Activated CD4-positive, alpha-beta T cell treated with anti-CD3 and anti-CD28 coated beads, Interleukin-2, amount 50 U/mL, for 4 hours (primary cell): ENCODE measurements around the gene CHRNA7.
A peak's percentile ranks its signal among the peaks of the same experiment; 100 is the strongest.

ENCODE experiments used
- DNase-seq, 2 experiments: peaks; one replicate each; pipeline ENCODE4 v3.0.0-alpha.2; 2020

The CHRNA7 gene

DNA sequence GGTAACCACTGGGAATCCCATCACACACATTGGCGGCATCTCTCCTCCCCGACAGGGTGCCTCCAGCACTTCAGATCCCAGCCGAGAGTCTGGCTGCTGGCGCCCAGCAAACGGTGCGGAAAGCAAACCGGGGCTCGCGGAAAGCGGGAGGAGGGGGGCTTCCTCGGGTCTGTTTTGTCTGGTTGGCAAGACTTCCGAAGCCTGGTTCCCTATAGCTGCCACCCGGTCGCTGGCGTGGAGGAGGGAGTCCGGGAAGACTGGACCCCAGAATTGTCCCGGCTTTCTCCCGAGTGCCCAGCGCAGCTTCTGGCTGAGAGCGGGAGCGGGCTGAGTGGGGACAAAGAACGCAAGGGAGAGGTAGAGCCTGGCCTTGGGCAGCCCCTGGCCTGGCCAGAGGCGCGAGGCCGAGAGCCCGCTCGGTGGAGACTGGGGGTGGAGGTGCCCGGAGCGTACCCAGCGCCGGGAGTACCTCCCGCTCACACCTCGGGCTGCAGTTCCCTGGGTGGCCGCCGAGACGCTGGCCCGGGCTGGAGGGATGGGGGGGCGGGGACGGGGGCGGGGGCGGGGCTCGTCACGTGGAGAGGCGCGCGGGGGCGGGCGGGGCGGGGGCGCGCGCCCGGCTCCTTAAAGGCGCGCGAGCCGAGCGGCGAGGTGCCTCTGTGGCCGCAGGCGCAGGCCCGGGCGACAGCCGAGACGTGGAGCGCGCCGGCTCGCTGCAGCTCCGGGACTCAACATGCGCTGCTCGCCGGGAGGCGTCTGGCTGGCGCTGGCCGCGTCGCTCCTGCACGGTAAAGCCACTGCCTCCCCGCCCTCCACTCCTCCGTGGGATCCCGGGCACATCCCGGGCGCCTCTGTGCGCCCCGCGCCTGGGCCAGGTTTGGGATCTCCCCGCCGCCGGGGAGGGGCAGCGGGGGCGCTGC is at the start of gene CHRNA7:
CHRNA7 (plus strand) TSS at position 654 of the 920 bp plus-strand sequence; CDS start at position 734, 80 bp downstream.
- peak in 1 of 2 experiments; percentile 0 for DNase-seq

DNA sequence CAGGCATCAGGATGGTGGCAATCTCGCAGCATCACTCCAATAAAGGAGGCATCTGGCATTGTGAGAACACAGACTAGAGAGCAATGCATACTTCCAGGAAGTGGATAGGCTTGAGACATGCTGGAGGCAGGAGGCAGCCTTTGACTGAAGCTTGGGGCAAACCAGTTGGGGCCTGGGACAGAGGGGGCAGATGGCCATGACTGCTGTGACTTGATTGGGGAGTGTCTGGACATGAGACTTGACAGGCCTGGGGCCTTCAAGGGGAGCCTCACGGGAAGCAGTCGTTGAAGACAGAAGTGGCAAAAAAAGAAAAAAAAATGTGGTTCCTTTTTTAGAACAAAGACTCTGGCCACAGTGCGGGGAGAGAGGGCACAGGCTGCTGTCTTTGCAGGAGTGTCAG is 44.7 kb upstream of the CHRNA7 start:
- no peak for DNase-seq

DNA sequence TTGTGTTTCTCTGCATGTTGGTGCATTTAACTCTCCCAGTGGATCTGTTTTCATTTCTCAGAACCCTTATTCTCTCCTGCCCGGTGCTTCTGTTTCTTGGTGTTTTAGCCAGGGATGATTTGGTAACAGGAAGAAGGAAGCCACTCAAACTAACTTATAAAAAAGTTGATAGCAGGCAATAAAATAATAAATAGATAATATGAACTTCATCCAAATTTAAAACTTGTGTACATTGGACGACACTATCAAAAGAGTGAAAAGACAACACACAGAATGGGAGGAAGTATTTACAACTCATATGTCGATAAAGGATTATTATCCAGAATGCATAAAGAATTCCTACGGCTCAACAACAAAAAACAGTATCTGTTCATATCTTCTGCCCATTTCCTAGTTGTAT is 37.3 kb upstream of the CHRNA7 start:
- DNase-seq: no peak

DNA sequence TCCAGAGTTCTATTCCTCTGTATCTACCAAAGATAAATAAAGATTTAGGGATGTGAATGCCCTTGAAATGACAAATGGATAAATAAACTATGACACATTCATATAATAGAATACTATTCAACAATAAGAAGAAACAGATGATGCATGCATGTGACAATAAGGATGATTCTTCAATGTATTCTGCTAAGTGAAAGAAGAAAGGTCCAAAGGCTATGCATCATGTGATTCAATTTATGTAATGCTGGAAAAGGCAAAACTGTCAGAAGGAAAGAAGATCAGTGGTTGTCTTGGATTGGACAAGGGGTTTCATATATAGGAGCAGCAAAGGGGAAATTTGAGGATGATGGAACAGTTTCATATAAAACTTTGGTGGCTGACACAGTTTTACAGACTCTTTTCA is 32.6 kb upstream of the CHRNA7 start:
- DNase-seq: no peak

DNA sequence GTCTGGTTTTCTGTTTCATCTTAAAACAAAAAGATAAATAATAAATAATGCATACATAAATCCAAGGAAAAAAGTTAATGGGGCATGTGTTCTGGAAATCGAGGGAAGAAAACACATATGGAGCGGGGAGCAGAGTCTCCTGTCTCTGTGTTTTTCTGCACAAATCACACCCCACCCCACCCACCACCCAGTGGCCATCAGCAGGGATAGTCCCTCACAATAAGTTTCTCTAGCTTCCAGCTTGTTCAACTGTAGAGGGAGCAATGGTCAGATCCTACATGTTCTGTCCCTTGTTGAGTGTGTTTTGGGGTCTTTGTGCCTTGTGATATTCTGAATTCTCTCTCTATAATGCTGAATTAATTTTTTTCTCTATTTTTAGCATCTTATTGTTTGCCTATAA is 26.8 kb upstream of the CHRNA7 start:
- DNase-seq: no peak

DNA sequence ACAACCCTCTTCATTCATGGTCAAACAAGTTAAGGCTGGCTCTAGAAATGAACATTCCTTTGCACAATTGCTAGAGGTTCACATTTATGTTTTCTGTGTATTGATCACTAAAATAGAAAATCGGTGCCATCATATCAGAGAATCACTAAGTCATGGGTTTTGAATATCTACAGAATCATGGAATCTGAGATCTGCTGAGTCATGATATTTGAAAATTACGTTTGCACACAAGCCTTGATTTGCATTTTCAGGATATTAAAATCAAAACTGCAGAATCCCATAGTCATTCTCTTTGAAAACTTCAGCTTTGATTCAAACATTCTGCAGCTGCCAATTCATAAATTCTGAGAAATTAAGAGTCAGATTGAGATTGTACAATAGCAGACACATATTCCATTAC is 26.1 kb upstream of the CHRNA7 start:
- DNase-seq: no peak

DNA sequence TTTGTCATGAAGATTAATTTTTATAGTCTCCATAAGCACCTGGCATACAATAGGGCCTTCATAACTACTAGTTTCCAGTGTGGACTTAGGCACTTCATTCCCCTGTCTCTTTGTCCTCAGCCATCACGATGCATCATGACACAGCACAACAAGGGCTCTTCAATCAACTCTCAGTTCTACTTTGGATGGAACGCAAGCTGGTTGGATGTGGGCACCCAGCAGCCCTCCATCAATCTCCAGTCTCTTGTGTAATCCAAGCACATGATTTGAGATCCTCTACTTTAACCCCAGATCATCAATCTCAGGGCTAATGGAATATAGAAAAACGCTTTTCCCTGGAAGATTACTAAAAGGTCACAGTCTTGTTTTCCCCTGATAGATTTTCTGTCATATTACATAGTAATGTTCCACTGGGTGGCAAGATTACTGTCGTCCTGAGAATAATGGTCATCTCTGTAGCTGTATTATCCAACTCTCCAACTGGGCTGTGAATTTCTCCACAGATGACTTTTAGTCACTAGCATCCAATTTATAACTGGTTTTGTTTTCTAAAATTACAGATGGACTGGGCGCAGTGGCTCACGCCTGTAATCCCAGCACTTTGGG is 22.9 kb upstream of the CHRNA7 start:
- no peak for DNase-seq

DNA sequence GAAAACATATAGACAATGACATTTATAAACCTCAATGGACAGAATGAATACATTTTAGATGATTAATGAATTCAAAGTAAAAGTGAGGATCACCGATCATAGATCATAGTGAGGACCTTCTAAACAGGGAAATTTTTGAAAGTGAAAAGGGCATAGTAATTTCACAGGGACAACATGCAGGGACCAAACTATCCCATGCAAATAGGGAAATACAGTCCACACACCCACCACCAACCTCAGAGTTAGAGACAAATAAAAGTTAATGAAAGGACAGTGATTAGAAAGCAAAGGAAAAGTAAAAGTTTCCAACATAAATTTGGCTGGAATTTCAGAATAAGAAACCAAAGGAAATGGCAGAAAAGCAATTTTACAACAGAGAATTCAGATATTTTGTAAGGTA is 15.4 kb upstream of the CHRNA7 start:
- DNase-seq: no peak

DNA sequence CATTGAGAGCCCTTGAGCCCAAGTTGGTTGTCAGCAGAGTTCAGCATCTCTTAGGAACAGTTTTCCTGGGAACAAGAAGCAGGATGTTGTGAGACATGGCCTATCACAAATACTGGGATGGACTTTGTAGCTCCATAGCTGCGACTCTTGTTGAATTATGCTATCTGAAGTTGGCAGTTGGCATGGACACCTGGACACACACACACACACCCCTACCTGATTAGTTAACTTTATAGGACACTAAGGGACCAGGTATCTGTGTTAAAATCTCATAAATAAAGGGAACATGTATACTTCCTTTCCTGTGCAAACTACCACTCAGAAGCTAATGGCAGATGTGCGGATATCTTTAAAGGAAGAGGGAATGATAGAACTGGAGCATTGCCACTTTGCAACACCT is 10.2 kb upstream of the CHRNA7 start:
- DNase-seq: no peak

DNA sequence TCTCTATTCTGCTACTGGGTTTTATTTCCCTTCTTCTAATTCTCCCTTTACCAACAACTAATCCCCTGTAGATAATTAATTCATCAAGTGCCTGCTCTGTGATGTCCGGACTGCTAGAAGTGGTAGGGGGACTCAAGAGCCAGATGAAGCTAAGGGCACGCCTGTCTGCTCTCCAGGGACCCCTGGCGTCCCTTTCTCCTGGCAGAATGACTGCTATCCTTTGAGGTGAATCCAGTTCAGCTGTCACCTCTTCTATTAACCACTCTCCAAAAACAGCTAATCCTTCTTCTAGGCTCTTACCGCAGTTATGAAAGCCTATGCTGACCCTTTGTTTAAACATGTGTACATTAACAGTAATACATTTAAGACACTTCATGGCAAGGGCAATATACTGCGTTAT is 1.4 kb upstream of the CHRNA7 start:
- no peak for DNase-seq

DNA sequence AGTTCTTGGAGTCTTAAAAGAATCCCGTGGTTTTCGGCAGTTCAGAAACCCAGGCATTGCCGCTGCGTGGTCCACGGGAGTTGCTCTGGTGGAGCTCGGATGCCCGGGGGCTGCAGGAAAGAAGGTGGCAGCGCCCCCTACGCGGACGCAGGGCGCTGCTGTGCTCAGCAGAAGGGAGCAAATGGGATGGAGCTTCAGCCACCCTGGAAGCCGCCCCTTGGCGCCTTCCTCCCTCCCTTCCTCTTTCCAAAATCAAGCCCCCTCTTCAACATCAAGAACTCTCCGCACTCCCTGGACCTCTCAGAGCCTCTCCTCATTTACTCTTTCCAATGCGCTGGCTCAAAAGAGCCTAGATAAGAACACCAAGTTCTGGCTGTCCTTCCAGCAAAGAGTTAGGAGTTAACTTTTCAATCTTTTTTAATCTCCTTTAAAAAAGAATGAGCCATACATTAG is 880 bp upstream of the CHRNA7 start:
- DNase-seq: no peak

DNA sequence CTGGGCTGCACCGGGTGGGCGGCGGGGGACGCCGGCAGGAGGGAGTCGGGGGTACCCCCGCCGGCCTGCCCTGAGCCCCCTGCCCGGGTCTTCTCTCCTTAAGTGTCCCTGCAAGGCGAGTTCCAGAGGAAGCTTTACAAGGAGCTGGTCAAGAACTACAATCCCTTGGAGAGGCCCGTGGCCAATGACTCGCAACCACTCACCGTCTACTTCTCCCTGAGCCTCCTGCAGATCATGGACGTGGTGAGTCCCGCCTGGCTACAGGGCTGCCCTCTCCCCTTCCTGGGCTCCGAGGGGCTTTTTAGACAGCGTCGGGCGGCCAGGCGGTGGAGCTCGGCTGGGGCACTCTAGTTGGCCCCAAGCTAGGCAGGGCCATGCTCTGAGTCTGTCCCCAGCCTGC is 480 bp downstream of the CHRNA7 start:
- DNase-seq: no peak

DNA sequence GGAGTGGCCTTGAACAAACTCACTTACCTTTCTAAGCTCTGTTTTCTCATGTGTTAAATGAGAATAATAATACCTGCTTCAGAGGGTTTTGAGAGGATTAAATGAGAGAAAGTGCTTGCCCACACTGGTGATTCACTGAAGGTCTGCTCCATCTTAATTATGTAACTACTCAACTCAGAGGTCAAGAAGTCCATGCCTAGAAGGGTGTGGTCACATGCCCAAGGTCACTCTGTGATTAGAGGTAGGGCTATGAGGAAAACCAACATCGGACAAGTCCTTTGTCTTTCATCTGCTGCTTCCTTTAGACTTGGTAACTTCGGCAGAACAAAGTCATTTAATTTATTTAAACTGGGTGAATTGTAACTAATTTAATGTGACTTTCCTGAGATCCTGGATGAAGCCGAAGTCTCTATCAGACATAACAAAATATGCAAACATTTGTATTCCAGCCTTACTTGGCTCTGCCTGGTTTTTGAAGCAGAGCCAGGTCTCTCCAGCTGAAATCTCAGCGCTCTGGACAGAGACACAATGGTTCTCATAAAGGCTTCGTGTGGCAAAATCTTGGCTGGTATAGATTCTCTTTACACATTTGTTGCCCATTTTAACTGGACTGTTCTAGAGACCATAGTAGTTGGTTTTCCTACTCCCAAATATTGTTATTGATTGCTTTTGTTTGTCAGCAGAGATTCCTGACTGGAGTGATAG is 3.0 kb downstream of the CHRNA7 start:
- no peak for DNase-seq

DNA sequence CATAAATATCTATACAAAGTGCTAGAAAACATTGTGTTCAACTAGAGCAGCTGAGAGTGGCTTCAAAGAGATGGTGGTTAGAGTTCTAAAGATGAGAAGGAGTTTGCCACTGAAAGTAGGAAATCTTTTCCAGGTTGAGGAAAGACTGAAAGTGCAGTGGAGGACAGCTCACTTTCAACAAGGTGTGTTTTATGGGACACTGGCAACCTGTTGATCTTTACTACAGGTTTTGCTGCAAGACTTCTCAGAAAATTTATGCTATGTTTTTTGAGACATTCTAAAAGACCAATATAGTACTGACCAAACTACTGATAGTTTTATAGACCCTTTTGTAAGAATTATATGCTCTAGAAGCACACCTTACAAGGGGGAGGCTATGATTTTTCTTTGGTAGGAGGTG is 3.8 kb downstream of the CHRNA7 start:
- no peak for DNase-seq

DNA sequence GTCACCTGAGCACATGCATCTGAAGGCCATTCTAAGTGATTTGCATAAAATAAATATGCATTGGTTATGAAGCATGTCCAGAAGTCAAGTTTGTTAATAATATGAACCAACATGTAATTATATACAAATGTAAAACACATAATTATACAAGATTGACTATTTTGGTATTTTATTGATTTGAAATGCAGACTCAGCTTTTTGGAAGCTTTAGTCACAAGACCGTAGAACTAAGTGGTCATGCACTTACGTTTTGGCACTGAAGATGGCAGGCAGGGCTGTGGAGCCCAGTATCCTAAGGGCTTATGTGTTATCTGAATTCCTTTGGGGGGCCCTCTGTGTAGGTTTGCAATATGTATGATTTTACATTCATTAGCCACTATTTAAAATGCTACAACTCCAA is 5.0 kb downstream of the CHRNA7 start:
- DNase-seq: no peak

DNA sequence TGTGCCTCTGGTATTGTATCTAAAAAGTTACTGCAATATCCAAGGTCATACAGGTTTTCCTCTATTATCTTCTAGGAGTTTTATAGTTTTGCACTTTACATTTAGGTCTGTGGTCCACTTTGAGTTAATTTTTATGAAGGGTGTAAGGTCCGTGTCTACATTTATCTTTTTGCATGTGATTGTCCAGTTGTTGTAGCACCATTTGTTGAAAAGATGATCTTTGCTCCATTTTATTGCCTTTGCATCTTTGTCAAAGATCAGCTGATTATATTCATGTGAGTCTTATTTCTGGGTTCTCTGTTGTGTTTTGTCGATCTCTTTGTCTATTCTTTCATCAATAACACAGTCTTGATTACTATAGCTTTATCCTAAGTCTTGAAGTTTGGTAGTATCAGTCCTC is 6.7 kb downstream of the CHRNA7 start:
- DNase-seq: no peak

DNA sequence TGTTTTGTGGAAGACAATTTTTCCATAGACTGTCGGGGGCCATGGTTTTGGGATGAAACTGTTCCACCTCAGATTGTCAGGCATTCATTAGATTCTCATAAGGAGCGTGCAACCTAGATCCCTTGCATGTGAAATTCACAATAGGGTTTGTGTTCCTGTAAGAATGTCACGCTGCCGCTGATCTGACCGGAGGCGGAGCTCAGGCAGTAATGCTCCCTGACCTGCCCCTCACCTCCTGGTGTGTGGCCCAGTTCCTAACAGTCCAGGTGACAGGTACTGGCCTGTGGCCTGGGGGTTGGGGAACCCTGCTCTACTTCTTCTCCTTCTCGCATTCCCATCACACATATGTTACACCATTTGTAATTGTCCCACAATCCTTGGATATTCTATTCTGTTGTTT is 11.0 kb downstream of the CHRNA7 start:
- DNase-seq: no peak

DNA sequence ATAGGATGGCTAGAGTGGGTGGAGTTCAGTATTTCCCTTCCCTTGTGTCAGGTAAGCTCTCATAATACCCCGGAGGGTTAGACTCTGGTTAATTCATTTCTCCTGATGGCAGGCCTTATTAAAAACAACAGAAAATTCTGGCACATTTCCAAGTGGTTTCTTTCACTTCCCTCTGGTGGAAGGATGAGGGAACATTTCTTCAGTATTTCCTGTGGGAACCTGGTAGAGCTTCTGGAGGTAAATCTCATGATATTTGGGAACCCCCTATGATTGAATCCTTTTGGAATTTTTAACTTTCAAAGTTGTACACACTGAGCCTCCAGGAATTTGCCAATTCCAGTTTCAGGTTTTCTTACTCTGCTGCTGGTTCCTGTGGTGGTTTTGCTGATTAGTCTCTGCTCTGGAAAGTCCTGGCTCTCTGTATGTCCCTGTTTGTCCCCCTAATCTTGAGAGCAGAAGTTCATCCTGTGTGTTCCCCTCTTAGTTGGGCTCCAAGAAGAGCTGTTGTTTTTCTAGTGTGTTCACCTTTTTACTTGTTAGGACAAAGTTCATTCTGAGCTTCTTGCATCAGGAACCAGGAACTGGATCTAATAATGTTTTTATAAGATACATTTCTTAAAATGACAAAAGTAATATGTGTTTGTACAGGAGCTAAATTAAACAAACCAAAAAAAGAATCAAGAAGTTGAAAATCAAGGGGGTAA is 12.1 kb downstream of the CHRNA7 start:
- no peak for DNase-seq

DNA sequence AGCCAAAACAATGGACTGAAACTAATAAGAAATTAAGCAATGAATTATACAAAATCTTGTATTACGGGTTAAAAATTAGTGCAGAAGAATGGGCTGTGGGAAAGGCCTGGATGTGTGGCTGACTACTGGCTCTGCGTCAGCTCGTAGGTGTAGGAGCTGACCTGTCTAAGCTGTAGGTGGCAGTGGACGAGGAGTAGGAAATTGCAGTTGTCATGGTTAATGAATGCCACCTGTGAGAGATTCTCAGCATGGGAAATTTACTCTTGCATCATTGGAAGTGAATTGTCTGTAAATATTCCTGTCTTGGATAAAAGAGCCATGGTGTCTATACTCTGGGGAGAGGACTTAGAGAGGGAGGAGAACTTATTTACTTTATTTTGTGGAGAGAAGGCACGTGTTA is 23.4 kb downstream of the CHRNA7 start:
- no peak for DNase-seq

DNA sequence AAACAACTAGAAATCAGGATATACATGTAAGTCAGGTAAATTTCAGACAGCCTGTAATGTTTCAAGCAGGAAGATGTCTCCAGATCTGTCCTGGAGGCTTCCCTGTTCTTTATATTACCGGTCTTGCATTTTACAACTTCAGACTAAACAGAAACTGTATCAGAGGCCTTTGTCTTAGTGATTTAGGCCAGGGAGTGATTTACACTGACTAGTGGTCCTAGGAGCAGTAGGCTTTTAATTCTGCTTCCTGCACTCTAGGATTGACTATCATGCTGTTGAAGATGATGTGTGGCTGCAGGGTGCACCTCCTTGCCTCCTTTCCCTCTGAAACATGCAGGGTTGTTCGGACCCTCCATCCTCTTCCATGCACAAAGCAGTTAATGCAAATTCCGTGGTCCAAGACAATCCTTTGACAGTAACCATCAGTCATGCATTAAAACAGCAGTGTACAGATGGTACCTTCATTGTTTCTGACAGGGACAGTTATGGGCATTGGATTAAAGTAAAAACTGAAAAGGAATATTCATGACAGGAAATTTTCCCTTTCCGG is 27.6 kb downstream of the CHRNA7 start:
- no peak for DNase-seq

DNA sequence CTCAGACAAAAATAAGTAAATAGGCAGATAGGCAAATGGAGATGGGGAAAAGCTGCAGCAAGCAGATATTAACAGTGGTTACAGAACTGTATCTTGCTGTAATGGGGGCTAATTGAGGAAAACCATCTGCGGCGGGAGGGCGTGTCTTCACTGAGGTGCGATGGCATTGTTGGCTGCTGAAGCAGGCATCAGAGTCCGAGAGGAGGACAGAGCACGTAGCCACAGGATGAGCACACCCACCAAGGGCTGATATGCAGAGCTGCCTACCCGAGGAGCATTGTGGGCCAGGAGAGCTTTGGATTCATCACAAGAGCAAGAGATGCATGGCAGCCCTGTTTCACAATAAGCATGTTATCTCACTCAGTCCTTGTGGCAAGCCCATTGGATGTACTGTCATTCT is 30.4 kb downstream of the CHRNA7 start:
- DNase-seq: no peak

DNA sequence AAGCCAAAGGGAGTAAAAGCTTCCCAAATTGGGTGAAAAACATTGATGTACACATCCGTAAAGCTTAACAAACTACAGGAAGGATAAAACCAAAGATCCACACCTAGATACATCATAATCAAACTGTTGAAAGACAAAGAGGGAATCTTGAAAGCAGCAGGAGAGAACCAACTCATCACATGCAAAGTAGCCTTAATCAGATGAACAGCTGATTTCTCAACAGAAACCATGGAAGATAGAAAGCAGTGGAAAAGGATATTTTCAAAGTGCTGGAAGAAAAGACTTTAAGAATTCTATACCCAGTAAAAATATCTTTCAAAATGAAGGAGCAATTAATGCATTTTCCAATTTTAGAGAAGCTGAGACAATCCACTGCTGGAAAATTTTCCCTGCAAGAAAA is 36.8 kb downstream of the CHRNA7 start:
- no peak for DNase-seq

DNA sequence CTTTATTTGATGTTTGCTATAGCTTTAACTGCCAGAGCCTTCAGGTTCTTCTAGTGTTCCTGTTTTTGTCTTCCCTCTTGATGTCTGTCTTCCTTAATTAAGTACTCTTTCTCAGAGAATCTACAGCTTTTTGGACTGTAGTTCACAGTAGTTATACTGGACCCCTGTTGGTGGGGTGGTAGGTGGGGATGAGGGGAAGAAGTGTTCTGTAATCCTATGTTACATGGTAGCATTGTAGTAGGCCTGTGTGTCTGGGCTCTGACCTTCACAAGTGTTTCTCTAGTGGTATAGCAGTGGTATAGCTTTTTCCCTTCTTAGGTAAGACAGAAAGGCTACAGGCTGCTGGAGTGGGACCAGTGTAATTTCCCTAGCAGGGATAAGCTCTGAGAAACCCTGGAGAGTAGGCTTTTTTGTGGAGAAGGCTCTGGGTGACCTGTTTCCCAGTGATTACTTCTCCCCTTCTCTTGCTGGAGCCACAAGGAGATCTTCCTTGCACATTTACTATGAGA is 59.6 kb downstream of the CHRNA7 start:
- DNase-seq: no peak
